PC-3 (cell line): Measurements from ENCODE around the gene CLOCK. TPM values are rescaled to one million over a fixed set of nuclear protein-coding genes. Genes with fewer than 3 reads are reported as not detected.

Experiments used
- ATAC-seq: fragments of 200-7000 bp; cut with Tn5 transposase; 2 replicates; pipeline ENCODE4 v1.9.1; 2020; ENCODE audit warnings: mild to moderate bottlenecking, moderate library complexity
- BruUV-seq: library from RNA; stranded (reverse); fragments of 400-500 nt; replicated peaks from 2 replicates; lab custom pipeline; 2021; lab: Mats Ljungman, UMichigan
- CTCF ChIA-PET: fragments of 300-600 bp; sonication (Branson Sonifier 250); formaldehyde crosslinking; loops from one replicate; lab custom pipeline; 2022; ENCODE audit warnings: antibody characterized with exemption; lab: Charles Lee
- POLR2A ChIA-PET: fragments of 300-600 bp; sonication (Branson Sonifier 250); formaldehyde crosslinking; loops from one replicate; lab custom pipeline; 2022; ENCODE audit warnings: antibody characterized with exemption; ENCODE audit not compliant: unreplicated experiment; lab: Charles Lee
- DNase-seq: peaks from one replicate; pipeline ENCODE4 v3.0.0-alpha.2; 2015
- H2AFZ ChIP-seq: fragments of 300-600 bp; sonication (generic); 2 replicates; pipeline ENCODE4 v1.6.0; 2016; ENCODE audit warnings: antibody characterized with exemption, low read length
- H3F3A ChIP-seq: fragments of 300-600 bp; sonication (generic); one replicate; pipeline ENCODE4 v1.6.0; 2017; ENCODE audit warnings: antibody characterized with exemption, low read length, control low read depth, mild to moderate bottlenecking; ENCODE audit not compliant: unreplicated experiment
- H3K27ac ChIP-seq: fragments of 300-600 bp; sonication (generic); 2 replicates; pipeline ENCODE4 v1.5.1; 2016; ENCODE audit warnings: mild to moderate bottlenecking, low read length
- H3K27me3 ChIP-seq: fragments of 300-600 bp; sonication (generic); 2 replicates; pipeline ENCODE4 v1.6.1; 2016; ENCODE audit warnings: low read length, mixed read lengths
- H3K36me3 ChIP-seq: fragments of 300-600 bp; sonication (generic); 2 replicates; pipeline ENCODE4 v1.6.1; 2016; ENCODE audit warnings: low read depth, mixed run types, low read length, mixed read lengths
- H3K4me1 ChIP-seq: fragments of 300-600 bp; sonication (generic); 2 replicates; pipeline ENCODE4 v1.5.1; 2016; ENCODE audit warnings: low read length; ENCODE audit not compliant: insufficient read depth
- H3K4me2 ChIP-seq: fragments of 300-600 bp; sonication (generic); 2 replicates; pipeline ENCODE4 v1.6.0; 2016; ENCODE audit warnings: low read length
- H3K4me3 ChIP-seq: fragments of 300-600 bp; sonication (generic); 2 replicates; pipeline ENCODE4 v1.5.1; 2016; ENCODE audit warnings: mild to moderate bottlenecking, low read length, mixed read lengths
- H3K79me2 ChIP-seq: fragments of 300-600 bp; sonication (generic); 2 replicates; pipeline ENCODE4 v1.6.1; 2017; ENCODE audit warnings: low read length, mixed read lengths
- H3K9ac ChIP-seq: fragments of 300-600 bp; sonication (generic); 2 replicates; pipeline ENCODE4 v1.6.0; 2016; ENCODE audit warnings: mild to moderate bottlenecking, low read length
- H3K9me2 ChIP-seq: fragments of 300-600 bp; sonication (generic); replicated peaks from 2 replicates; pipeline ENCODE4 v1.6.1; 2016; ENCODE audit warnings: mixed run types, low read length, mixed read lengths
- H3K9me3 ChIP-seq: fragments of 300-600 bp; sonication (generic); 2 replicates; pipeline ENCODE4 v1.6.1; 2016; ENCODE audit warnings: low read length, mixed read lengths
- H4K20me1 ChIP-seq: fragments of 300-600 bp; sonication (generic); 2 replicates; pipeline ENCODE4 v1.6.1; 2016; ENCODE audit warnings: low read length, mixed read lengths
- CTCF ChIP-seq: fragments of 300-600 bp; sonication (generic); conservative IDR thresholded peaks from 2 replicates; pipeline ENCODE4 v1.5.1; 2017; ENCODE audit warnings: antibody characterized with exemption, low read depth, mild to moderate bottlenecking, low read length
- EZH2 ChIP-seq: fragments of 300-600 bp; sonication (generic); IDR thresholded peaks from one replicate; pipeline ENCODE4 v1.6.1; 2017; ENCODE audit warnings: antibody characterized with exemption, mild to moderate bottlenecking, low read length; ENCODE audit not compliant: unreplicated experiment
- EZH2phosphoT487 ChIP-seq: fragments of 300-600 bp; sonication (generic); IDR thresholded peaks from 2 replicates; pipeline ENCODE4 v1.6.1; 2018; ENCODE audit warnings: mild to moderate bottlenecking, antibody characterized with exemption, low read length, borderline replicate concordance
- intact Hi-C: fragments of 100-400 bp; cut with micrococcal nuclease; formaldehyde crosslinking; loops from 2 replicates; pipeline ENCODE4 v1.9.0; 2023
- total RNA-seq: library from RNA; depleted of rRNA; stranded (reverse); fragments of >200 nt; gene quantifications from 2 replicates; pipeline ENCODE4 v1.2.3, GENCODE V29; 2014

The CLOCK gene
- total RNA-seq, 1 experiment from 2014 or later: 39.7 TPM

DNA sequence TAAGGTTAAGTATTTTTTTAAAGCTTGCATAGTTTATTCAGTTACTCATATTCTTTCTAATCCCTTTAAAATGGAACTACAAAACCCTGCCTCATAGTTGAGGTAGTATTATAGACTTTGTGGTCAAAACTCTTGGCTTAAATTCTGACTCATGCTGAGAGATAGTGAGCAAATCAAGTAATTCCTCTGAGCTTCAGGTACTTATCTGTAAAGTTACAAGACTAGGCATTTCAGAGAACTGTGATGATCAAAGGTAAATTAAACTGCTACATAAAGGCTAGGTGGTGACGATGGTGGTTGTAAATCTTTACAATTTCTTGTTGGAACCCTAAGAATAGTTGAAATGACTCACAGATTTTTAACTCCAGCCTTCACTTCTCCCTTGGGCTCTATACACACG is 3.2 kb upstream of the CLOCK start:
- Histone ChIP-seq H4K20me1 (no peaks in the 10 kb centered on the region), H3F3A (peaks cover 11% of the 10 kb centered on the region), H3K27me3 (no peaks in the 10 kb centered on the region), H3K4me3 (no peak overlapping the region), H3K9me3 (no peaks in the 10 kb centered on the region), H3K9ac (no peak overlapping the region), H3K79me2 (peaks cover 26% of the 10 kb centered on the region), H3K4me1 (peaks cover 49% of the 10 kb centered on the region), H2AFZ (no peak overlapping the region), H3K36me3 (no peaks in the 10 kb centered on the region), H3K4me2 (peak overlapping the region; percentile 46; the same call in 1 of the 2 replicates), H3K27ac (peak overlapping the region; percentile 85), H3K9me2 (no peaks in the 10 kb centered on the region)
- ATAC-seq: peak; percentile 57
- ChIA-PET CTCF (interaction anchor here (0.5 to 1.5 kb wide), 6 partner anchors 114 to 235 kb away, joined by 3 to 9 read pairs (median 5); partner anchors contain the start of gene SRD5A3), POLR2A (interaction anchor here (0.6 kb wide), 1 partner anchor 196 kb away, joined by 4 read pairs; no protein-coding TSS in a partner anchor)
- TF ChIP-seq EZH2phosphoT487 (no peak), EZH2 (no peak), CTCF (no peak)
- intact Hi-C loops: loop anchor here (1.0 to 5.0 kb wide), 5 partner anchors 71 to 368 kb away; partner anchors contain the start of genes NMU and SRD5A3
- peak; percentile 99 for DNase-seq
- BruUV-seq: no TSS peak

DNA sequence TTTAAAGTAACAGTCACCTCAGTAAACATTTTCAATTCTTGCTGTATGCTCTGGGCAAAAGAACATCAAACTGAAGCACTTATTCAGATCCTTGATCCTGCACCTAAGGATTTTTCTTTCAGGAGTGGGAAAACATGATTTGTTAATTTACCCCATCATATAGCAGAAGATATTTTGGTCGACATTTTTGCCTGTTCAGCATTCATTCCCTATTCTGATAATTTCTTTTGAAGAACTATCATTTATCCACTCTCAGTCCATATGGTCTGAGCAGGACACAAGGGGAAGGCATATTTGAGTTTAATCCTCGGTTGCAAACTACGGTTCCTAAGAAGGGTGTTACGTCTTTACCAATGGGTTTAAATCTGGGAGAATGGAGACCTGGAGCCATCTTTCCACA is 1.2 kb upstream of the CLOCK start:
- Histone ChIP-seq H3K9ac (peak overlapping the region; percentile 88), H2AFZ (peak overlapping the region; percentile 87)
- intact Hi-C loops: loop anchor here (1.0 to 2.0 kb wide), 2 partner anchors 69 to 152 kb away; no protein-coding TSS in a partner anchor

More for the DNA sequence above, 1.2 kb upstream of the CLOCK start:
- H3K27ac ChIP-seq: peak overlapping the region; percentile 85
- ChIA-PET POLR2A (no interaction called here), CTCF (no interaction called here)
- DNase-seq (no peak), ATAC-seq (no peak)
- H3K4me3 ChIP-seq: peak overlapping the region; percentile 86
- H3F3A ChIP-seq: peaks cover 11% of the 10 kb centered on the region
- H3K79me2 ChIP-seq: peaks cover 46% of the 10 kb centered on the region
- no peaks in the 10 kb centered on the region for H3K9me2 ChIP-seq
- H3K9me3 ChIP-seq: no peaks in the 10 kb centered on the region
- H3K36me3 ChIP-seq: no peaks in the 10 kb centered on the region
- no peaks in the 10 kb centered on the region for H4K20me1 ChIP-seq
- no peaks in the 10 kb centered on the region for H3K27me3 ChIP-seq
- peaks cover 56% of the 10 kb centered on the region for H3K4me1 ChIP-seq
- peak overlapping the region; percentile 94 for H3K4me2 ChIP-seq
- BruUV-seq: no TSS peak
- TF ChIP-seq CTCF (no peak), EZH2 (no peak), EZH2phosphoT487 (no peak)
